GM18907 (cell line): Measurements from ENCODE around the gene CLEC2D.
"Not testable (repeated sequence)": the region's sequence is repeated elsewhere in the genome, so short reads cannot be mapped to it uniquely, and the experiment has no call there.

Experiments
- ATAC-seq: cut with Tn5 transposase; IDR thresholded peaks from one replicate; pipeline ENCODE4 v1.9.1; 2021; ENCODE audit warnings: mild to moderate bottlenecking, moderate library complexity; ENCODE audit not compliant: unreplicated experiment

CLEC2D gene

DNA sequence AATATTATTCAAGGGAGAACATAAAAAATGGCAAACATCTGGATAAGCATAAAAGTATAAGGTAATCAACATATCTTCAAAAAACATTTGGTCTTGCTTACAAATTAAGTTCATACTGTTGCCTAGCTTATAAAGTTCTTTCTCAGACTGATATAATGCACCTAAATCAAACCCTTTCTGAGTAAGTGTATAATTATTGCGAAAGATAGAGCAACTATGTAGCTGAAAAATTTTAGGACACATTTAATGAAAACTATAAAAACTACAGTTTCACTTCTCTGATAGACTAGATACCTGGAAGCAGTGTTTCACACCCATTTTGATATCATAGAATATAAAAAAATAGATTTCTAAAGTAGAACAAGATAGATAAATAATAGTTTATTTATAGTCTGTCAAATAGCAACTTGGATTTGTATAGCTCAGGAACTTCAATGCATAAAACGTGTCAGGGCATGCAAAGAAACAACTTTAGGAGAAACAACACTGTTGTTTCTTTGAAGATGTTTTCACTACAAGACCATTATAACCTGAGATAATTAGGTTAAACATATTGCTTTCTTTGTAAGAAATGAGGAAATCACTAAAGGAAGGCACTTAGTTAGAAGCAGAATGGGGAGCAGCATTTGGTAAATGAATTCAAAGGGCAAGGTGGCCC is 55.8 kb downstream of the CLEC2D start:
- no peak for ATAC-seq

DNA sequence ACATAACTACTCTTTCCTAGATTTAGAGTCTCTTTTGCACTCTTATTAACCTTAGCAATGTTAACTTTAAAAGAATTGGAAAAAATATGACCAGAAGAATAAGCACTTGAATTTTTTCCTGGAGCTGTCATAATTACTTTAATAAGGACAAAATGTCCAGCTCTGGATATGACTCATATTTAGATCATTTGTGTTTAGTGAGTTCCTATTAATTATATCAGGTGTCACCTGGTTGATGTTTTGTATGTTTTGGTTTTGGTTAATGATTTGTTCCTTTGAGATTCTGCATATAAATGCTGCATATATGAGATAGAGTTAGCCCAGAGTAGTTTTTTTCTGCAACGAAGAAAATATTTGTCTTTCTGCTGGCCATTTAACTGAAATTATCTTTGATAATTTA is 58.3 kb downstream of the CLEC2D start:
- no peak for ATAC-seq

DNA sequence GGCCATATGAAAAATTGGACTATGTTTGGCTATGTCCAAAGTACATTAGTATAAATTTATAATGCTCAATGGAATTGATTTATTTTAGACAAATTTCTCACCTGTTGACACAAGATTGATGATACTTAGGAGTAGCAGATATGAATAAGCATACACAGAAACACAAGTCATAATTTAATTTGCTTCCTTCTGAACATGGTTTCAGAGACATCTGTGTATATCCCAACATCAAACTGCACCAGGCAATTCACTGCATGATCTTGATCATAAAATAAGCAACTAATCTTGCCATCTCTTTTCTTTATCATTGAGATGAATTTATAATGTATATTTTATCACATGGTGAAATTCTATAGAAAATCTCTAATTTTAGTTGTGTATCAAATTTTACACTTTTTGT is 59.6 kb downstream of the CLEC2D start:
- ATAC-seq, result no peak

DNA sequence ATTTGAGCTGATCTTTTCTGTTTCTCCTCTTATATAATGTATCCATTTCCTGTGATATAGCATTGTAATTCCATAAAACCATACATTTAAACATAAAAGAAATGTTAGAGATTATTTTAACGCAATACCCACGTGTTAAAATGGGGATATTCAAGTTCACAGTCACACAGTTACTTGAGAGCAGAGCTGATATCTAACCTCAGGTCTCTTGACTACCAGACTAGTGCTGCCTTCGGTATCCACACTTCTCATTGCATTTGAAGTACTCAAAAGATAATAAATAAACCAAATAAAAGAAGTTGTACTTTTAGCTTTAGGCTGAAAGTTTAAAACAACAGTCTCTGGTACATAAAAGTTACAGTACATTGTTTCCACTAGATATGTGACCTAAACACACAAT is 60.5 kb downstream of the CLEC2D start:
- ATAC-seq, result peak; percentile 26

DNA sequence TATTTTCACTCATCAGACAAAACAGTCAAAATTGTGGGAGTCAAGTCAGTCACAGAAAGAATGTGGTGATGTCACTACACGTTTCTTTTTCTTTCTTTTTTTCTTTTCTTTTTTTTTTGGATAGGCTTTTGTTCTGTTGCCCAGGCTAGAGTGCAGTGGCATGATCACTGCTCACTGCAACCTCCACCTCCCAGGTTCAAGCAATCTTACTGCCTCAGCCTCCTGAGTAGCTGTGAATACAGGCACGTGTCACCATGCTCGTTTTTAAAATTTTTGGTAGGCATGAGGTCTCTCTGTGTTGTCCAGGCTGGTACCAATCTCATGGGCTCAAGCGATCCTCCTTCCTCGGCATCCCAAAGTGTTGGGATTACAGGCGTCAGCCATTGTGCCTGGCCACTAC is 61.1 kb downstream of the CLEC2D start:
- no peak for ATAC-seq

DNA sequence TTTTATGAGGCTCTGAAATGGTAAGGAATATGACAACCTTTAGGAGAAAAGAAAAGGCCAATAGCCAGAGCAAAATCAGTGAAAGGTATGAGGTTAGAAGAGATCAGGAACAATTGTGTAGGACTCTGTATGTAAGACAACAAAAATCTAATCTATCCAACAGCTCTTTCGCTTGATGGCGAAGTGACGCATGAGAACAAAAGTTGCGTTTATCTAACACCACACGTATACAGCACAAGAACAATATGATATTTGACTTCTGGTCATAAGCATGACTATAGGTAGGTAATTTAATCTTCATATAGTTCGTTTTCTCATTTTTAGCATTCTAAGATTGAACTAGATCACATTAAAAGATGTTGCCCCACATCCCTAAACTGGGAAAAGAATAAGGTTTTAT is 61.9 kb downstream of the CLEC2D start:
- no peak for ATAC-seq

DNA sequence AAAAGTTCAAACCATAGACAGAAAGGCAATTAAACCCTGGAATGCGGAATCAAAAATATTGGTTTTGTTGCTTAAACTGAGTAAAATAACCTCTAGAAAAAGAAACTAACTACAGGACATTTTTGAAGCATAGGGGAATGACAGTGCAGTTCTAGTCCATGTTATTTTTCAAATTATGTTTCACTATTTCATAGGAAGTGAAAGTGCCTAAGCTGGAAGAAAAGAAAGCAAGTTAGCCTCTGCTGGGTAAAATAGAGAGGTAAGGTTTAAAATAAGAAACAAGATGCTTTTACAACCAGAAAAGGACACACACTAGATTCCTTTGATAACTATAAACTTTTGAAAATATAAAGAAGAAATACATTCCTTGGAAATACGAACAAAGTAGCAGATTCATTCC is 62.3 kb downstream of the CLEC2D start:
- peak; percentile 35 for ATAC-seq

DNA sequence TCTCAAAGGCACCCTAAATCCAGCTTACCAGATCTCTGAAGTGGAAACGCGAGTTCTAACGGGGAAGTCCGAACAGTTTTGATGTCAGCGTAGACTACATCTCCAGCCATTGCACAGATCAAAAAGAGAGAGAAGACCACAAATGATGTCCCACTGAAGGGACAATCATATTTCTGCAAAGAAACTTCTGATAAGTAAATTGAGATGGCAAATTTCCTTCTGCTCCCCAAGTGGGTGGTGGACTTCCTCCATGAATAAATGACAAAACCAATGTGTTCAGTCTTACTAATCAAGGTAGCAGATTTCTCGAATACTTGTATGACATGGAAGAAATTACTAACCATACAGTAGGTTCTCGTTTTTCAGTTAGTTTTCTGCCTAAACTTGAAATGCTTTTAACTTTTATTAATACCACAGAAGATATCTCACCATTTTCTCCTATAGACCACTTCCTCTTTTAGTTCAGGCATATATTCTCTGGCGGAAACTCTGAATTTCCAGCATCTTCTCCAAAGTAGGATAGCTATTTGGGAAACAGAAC is 63.5 kb downstream of the CLEC2D start, which contains the start of gene CLECL1:
TSS of gene CLECL1 (minus strand) at position 177 of the 541 bp plus-strand sequence.
- no peak for ATAC-seq

DNA sequence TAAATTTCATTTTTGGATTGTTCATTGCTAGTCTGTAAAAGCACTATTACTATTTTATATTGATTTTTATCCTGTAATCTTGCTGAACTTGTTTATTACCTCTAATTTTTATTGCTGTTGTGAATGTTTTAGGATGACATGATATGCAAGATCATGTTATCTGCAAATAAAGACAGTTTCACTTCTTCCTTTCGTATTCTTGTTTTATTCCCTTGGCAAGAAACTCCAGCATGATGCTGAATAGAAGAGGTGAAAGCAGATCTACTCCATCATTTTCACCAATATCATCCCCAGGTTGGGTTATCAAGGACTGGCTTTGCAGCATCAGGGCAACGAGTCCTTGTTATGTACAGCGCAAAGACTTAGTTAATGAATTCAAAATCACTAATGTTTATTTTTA is 66.1 kb downstream of the CLEC2D start:
- ATAC-seq, result no peak

DNA sequence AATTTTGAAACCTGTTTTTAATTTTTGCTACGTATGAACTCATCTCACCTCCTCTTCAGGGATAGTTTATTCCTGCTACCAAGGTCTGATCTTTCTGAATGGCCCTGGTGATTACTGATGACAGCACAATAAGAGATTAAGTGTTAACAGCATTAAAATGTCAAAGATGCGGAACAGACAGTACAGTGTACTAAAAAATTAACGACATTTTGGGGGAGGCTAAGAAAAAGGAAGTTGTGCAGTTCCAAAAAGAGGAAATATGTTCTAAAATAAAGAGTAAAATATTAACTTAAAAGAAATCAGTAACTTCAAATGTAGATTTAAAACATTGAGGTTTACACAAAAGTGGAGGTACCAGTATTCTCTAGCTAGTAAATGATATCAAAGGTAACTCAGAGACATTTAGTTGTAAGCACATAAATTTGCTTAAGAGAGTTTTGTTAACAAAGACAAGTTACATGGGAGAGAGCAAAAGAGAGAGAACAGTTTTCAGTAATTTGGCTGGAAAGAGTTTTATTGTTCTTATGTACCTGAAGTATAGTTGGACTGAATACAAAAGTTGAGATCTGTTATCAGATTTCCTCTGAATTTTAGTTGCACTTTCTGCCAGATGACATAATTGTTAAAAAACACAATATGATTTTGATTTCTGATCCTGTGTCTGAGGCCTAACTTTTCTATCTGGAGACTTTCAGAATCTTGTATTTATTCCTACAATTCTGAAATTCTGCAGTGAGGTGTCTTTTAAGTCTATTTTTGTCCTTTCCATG is 67.6 kb downstream of the CLEC2D start:
- peak; percentile 30 for ATAC-seq

DNA sequence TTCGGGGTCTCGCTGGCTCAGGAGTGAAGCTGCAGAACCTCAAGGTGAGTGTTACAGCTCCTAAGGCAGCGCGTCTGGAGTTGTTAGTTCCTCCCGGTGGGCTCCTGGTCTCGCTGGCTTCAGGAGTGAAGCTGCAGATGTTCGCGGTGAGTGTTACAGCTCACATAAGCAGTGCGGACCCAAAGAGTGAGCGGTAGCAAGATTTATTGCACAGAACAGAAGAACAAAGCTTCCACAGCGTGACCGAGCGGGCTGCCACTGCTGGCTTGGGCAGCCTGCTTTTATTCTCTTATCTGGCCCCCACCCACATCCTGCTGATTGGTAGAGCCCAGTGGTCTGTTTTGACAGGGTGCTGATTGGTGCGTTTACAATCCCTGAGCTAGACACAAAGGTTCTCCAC is 69.4 kb downstream of the CLEC2D start:
- not testable (repeated sequence) for ATAC-seq

DNA sequence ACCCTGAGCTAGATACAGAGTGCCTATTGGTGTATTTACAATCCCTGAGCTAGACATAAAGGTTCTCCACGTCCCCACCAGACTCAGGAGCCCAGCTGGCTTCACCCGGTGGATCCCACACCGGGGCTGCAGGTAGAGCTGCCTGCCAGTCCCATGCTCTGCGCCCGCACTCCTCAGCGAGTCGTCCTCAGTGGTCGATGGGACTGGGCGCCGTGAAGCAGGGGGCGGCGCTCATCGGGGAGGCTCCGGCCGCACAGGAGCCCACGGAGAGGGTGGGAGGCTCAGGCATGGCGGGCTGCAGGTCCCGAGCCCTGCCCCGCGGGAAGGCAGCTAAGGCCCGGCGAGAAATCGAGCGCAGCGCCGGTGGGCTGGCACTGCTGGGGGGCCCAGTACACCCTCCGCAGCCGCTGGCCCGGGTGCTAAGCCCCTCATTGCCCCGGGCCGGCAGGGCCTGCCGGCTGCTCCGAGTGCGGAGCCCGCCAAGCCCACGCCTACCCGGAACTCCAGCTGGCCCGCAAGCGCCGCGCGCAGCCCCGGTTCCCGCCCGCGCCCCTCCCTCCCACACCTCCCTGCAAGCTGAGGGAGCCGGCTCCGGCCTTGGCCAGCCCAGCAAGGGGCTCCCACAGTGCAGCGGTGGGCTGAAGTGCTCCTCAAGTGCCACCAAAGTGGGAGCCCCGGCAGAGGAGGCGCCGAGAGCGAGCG is 70.0 kb downstream of the CLEC2D start:
- ATAC-seq, result not testable (repeated sequence)

DNA sequence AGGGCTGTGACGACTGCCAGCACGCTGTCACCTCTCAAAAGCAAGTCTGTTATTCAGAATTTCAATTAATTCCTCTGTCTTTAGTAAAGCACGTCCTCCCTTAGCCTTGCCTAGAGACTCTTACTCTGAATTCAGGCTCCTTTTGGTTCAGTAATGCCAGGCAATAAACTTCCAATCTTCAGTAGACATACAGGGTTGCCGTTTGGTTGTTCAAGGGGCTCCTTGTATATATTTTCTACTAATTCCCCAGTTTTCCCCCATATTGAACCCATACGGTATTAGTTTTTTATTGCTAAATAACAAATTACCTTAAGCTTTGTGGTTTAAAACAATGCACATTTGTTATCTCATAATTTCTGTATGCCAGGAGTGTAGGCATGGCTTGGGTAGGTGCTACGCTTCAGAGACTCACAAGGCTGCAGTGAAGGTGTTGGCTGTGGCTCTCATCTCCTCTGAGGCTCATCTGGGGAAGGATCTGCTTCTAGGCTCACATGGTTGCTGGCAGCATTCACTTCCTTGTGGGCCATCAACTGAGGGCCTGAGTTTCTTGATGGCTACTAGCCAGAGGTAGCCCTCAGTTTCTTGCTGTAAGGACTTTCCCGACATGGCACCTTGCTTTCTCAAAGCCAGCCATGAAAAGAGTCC is 70.7 kb downstream of the CLEC2D start:
- no peak for ATAC-seq

DNA sequence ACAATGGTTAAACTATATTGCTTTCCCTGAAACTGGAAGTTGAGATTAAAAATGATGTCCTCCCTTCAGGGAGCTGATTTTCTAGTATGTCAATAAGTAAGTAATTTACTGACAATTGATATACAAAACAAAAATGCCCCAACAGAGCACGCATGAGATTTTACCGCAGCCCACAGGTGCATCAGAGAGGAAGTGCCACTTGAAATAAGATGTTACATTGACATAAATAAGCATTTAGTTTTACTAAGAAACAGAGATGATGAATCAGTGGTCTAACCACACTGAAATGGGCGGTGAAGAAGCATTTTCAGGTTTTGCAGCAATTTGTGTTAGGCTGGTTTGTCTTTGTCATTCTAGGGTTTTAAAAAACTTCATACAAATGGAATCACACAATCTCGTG is 72.2 kb downstream of the CLEC2D start:
- ATAC-seq, result peak; percentile 64

DNA sequence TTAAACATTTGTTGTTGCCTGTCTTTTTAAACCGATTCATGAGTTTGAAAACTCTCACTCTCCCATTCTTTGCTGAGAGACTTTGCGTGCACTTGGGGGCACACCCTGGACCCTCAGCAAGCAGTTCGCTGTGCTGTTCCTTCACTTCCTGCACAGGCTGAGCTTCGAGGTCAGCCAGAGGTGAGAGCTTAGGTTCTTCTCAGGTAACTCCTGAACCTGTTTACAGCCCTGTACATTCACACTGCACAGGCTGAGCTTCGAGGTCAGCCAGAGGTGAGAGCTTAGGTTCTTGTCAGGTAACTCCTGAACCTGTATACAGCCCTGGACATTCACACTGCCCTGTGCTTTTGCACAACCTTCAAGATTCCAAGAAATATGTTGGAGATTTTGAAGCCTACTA is 73.1 kb downstream of the CLEC2D start:
- ATAC-seq, result peak; percentile 35

DNA sequence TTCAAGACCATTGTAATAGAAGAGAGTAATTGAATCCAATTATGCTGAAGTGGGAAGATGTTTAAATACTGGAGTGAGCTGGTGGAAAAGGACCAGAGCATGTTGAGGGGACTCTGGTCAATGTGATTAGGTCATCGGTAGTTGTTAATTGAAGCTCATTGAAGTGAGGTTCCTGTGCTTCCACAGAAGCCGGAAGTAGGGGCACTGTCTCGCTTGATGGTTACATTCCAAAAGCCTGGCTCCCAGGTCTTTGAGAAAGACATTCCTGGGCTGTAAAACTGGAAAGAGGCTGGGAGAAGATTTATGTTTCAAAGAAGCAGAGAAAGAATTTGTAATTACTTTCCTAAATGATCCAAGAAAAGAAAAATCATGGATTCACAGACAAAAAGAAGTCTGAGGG is 75.7 kb downstream of the CLEC2D start:
- ATAC-seq, result no peak
